Nephron progenitor cell (in vitro differentiated cells): Measurements from ENCODE around the gene ARHGAP33.

ENCODE experiments used
- DNase-seq: peaks from one replicate; pipeline ENCODE4 v3.0.0; 2021
- H3K27ac Mint-ChIP-seq: 2 replicates; pipeline ENCODE4 v1.8.0; 2021; ENCODE audit warnings: mild to moderate bottlenecking, moderate library complexity, mixed read lengths
- H3K27me3 Mint-ChIP-seq: 2 replicates; pipeline ENCODE4 v1.8.0; 2021; ENCODE audit warnings: mild to moderate bottlenecking, low read depth, mixed read lengths; ENCODE audit not compliant: poor library complexity
- H3K36me3 Mint-ChIP-seq: 2 replicates; pipeline ENCODE4 v1.8.0; 2021; ENCODE audit warnings: low read depth, mixed read lengths
- H3K4me1 Mint-ChIP-seq: 2 replicates; pipeline ENCODE4 v1.8.0; 2021; ENCODE audit warnings: mixed read lengths
- H3K4me3 Mint-ChIP-seq: 2 replicates; pipeline ENCODE4 v1.8.0; 2021; ENCODE audit warnings: mild to moderate bottlenecking, moderate library complexity, mixed read lengths
- H3K9me3 Mint-ChIP-seq: 2 replicates; pipeline ENCODE4 v1.8.0; 2021; ENCODE audit warnings: mild to moderate bottlenecking, moderate library complexity, mixed read lengths
- TF ChIP-seq, protein P1 (sequence below): fragments of 200-600 bp; sonication (generic); IDR thresholded peaks from 2 replicates; pipeline ENCODE4 v1.5.0; 2021; ENCODE audit warnings: antibody characterized with exemption

The ARHGAP33 gene

DNA sequence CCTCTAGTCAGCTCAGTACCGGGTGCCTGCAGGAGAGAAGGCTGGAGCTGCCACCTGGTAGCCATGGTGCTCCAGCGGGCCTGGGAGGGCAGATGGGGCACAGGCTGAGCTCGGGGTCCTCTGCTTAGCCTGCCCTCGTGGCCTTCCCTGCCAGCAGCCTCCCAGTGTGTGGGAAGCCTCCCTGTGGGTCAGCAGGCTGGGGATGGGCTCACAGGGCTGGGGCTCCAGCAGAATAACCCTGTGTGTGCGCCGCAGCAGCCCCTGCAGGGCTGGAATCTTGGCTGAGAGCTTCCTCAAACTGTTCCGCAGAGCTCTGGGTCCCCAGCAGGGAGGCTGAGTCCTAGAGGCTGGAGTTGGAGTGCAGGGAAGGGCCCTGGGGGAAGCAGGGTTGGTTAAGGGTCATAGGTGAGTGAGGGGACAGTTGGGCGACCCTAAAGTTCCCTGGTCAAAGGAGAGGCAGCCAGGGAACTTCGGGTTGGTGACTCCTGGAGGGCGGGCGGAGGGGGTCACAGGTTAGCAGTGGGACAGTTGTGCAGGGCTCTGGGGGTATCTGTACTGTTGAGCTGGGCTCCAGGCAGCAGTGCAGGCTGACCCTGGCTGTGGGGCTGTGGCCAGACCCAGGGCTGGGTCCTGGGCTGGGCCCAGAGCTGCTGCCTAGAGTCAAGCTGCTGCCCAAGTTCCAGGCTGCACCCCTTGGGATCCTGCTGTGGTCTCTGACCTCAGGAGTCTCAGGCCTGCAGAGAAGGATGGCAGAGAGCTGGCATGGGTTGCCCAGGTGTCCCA is 14.0 kb downstream of the ARHGAP33 start:
- H3K27ac Mint-ChIP-seq, result no peak overlapping the region
- H3K4me1 Mint-ChIP-seq, result no peaks in the 10 kb centered on the region

DNA sequence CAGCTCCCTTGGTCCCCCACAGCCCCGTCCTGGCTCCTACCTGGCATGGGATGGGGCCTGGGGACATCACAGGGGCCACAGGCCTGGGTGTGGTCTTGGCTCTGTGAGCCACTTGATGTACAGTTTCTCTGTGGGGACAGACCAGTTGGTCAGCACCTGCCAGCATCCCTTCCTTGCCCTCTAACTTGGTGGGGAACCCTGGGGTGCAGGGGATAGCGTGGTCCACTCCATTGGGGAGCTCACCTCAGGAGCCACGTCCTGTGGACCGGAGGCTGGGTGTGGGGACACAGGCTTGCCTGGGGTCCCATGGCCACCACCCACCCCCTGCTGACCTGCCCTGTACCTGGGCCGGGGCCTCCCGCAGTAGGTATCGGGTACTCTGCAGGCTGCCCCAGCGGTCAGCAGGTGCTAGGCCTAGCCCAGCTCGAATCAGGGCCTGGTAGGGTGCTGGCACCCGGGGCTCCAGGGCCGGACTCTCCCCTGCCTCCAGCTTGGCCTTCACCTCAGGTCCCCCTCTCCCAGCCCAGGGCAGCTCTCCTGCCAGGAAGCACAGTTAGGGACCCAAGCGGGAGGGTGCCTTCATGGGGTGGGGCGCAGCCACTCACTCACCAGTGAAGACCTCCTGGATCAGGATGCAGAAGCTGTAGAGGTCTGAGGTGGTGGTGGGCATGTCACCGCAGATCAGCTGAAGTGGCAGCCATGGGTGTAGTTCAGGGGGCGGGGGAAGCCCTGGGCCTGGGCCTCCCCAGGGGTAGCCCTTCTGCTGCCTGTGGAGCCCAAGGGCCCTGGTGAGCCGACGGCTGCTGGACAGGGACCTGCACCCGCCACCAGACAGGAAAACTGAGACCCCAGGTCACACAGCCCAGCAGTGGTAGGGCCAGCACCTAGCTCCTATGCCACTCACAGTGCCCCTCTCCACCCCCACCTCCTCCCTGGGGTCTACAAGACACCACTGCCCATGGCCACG is 14.9 kb downstream of the ARHGAP33 start:
- Mint-ChIP-seq H3K27ac (no peak overlapping the region), H3K27me3 (peaks cover 17% of the 10 kb centered on the region), H3K36me3 (peaks cover 5% of the 10 kb centered on the region), H3K9me3 (no peaks in the 10 kb centered on the region), H3K4me3 (no peak overlapping the region), H3K4me1 (no peaks in the 10 kb centered on the region)
- TF ChIP-seq, protein P1, sequence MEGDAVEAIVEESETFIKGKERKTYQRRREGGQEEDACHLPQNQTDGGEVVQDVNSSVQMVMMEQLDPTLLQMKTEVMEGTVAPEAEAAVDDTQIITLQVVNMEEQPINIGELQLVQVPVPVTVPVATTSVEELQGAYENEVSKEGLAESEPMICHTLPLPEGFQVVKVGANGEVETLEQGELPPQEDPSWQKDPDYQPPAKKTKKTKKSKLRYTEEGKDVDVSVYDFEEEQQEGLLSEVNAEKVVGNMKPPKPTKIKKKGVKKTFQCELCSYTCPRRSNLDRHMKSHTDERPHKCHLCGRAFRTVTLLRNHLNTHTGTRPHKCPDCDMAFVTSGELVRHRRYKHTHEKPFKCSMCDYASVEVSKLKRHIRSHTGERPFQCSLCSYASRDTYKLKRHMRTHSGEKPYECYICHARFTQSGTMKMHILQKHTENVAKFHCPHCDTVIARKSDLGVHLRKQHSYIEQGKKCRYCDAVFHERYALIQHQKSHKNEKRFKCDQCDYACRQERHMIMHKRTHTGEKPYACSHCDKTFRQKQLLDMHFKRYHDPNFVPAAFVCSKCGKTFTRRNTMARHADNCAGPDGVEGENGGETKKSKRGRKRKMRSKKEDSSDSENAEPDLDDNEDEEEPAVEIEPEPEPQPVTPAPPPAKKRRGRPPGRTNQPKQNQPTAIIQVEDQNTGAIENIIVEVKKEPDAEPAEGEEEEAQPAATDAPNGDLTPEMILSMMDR, result no peak
- DNase-seq, result no peak

More for the DNA sequence above, 14.0 kb downstream of the ARHGAP33 start:
- H3K4me3 Mint-ChIP-seq, result no peak overlapping the region
- H3K36me3 Mint-ChIP-seq, result peaks cover 5% of the 10 kb centered on the region
- H3K9me3 Mint-ChIP-seq, result no peaks in the 10 kb centered on the region
- TF ChIP-seq, protein P1, result no peak
- no peak for DNase-seq
- H3K27me3 Mint-ChIP-seq, result peaks cover 8% of the 10 kb centered on the region

DNA sequence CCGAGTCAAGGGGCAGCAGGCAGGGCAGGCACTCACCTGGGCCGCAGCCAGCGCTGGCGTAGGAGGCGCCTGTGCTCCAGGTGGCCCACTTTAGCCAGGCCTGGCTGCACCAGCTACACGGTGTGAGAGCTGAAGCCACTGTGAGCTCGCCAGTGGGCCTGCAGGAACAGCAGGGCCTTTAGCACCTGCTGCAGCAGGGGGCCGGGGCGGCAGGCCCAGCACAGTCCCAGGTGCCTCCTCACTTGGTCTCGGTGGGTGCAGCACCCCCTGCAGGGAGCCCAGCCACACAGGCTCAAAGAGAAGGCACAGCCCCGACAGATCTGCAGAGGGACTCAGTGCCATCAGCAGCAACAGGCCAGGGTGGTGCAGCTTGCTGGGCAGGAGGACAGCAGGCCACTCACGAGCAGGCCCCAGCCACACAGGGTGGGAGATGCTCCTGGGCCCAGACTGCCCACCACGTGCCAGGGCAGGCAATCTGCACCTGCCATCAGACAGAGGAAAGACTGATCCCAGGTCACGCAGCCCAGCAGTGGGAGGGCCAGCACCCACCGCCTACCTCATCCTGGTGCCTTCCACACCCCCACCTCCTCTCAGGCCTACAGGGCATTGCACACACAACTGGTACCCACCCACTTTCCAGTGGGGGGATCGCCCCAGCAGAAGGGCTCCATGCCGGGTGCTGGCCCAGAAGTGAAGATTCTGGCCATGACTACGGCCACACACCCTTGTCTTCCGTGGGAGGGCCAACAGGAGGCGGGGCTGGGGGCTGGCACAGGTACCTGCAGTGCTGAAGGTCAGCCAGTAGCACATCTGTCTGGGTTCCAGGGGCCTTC is 15.8 kb downstream of the ARHGAP33 start:
- TF ChIP-seq, protein P1, result no peak
- Mint-ChIP-seq H3K27ac (no peak overlapping the region), H3K4me1 (no peaks in the 10 kb centered on the region), H3K36me3 (no peaks in the 10 kb centered on the region), H3K9me3 (no peaks in the 10 kb centered on the region), H3K4me3 (no peak overlapping the region), H3K27me3 (peaks cover 26% of the 10 kb centered on the region)
- DNase-seq, result peak; percentile 30

DNA sequence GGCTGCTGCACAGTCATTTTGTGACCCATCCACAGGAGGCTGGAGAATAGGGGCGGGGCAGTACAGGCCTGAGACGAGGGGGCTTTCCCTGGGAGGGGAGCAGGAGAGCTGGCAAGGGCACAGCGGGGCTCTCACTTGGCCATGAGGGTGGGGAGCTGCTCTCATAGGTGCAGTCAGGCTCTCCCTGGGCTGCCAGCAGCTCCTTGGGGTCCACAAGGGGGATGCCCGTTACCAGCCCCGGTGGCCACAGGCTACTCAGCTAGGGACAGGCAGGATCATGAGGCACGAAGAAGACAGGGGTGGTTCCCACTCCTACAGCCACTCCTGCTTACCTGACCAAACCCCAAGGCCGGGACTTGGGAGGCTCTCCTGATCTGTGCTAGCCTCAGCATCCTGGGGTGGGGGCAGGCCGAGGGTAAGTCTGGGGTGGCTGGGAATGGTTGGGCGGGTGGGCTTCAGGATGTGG is 16.5 kb downstream of the ARHGAP33 start:
- H3K27ac Mint-ChIP-seq, result no peak overlapping the region
- H3K27me3 Mint-ChIP-seq, result peaks cover 33% of the 10 kb centered on the region
- no peak for DNase-seq
- TF ChIP-seq, protein P1, result no peak
- H3K4me1 Mint-ChIP-seq, result no peaks in the 10 kb centered on the region
- no peaks in the 10 kb centered on the region for H3K36me3 Mint-ChIP-seq
- H3K4me3 Mint-ChIP-seq, result no peak overlapping the region
- H3K9me3 Mint-ChIP-seq, result no peaks in the 10 kb centered on the region

DNA sequence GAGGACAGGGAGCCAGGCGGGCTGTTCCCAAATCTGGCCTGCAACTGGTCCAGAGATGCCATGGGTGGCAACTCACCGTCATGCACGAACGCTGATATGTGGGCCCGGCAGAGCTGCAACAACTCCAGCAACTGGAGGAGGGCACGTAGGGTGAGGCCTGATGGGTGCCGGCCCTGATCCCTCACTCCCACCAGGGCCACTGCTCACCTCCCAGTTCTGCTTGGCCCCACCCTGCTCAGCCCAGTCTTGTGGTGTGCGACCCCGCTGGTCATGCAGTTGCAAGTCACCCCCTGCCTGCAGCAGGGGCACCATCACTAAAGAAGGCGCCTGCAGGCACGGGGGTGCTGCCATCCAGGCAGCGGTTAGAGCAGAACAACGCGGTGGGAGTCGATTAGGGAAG is 16.9 kb downstream of the ARHGAP33 start:
- no peak for DNase-seq
- Mint-ChIP-seq H3K27ac (no peak overlapping the region), H3K4me3 (no peak overlapping the region), H3K27me3 (peaks cover 37% of the 10 kb centered on the region), H3K36me3 (no peaks in the 10 kb centered on the region), H3K4me1 (no peaks in the 10 kb centered on the region), H3K9me3 (no peaks in the 10 kb centered on the region)
- TF ChIP-seq, protein P1, result no peak
